MM.1S (cell line): Measurements from ENCODE around the gene MEGF11.

Source experiments
- DNase-seq: peaks from one replicate; pipeline ENCODE4 v3.0.0-alpha.2; 2015
- H2AFZ ChIP-seq: fragments of 300-600 bp; sonication (generic); 2 replicates; pipeline ENCODE4 v1.6.0; 2016; ENCODE audit warnings: antibody characterized with exemption, low read length
- H3F3A ChIP-seq: fragments of 300-600 bp; sonication (generic); 2 replicates; pipeline ENCODE4 v1.6.1; 2016; ENCODE audit warnings: mild to moderate bottlenecking, antibody characterized with exemption, low read length, moderate library complexity, mixed read lengths; ENCODE audit not compliant: insufficient read depth
- H3K27ac ChIP-seq: fragments of 300-600 bp; sonication (generic); 2 replicates; pipeline ENCODE4 v1.5.1; 2016; ENCODE audit warnings: mild to moderate bottlenecking, low read length
- H3K27me3 ChIP-seq: fragments of 300-600 bp; sonication (generic); replicated peaks from 2 replicates; pipeline ENCODE4 v1.6.0; 2016; ENCODE audit warnings: low read length; ENCODE audit not compliant: insufficient read depth
- H3K36me3 ChIP-seq: fragments of 300-600 bp; sonication (generic); replicated peaks from 2 replicates; pipeline ENCODE4 v1.6.1; 2016; ENCODE audit warnings: mild to moderate bottlenecking, low read length, mixed read lengths; ENCODE audit not compliant: insufficient read depth
- H3K4me1 ChIP-seq: fragments of 300-600 bp; sonication (generic); 2 replicates; pipeline ENCODE4 v1.6.1; 2016; ENCODE audit warnings: low read length, mixed read lengths
- H3K4me2 ChIP-seq: fragments of 300-600 bp; sonication (generic); 2 replicates; pipeline ENCODE4 v1.6.0; 2016; ENCODE audit warnings: low read depth, low read length
- H3K4me3 ChIP-seq: fragments of 300-600 bp; sonication (generic); 2 replicates; pipeline ENCODE4 v1.5.1; 2016; ENCODE audit warnings: low read length, mixed read lengths
- H3K79me2 ChIP-seq: fragments of 300-600 bp; sonication (generic); 2 replicates; pipeline ENCODE4 v1.6.1; 2016; ENCODE audit warnings: mixed run types, low read length, mixed read lengths
- H3K9ac ChIP-seq: fragments of 300-600 bp; sonication (generic); 2 replicates; pipeline ENCODE4 v1.6.1; 2016; ENCODE audit warnings: low read length, mixed read lengths
- H3K9me2 ChIP-seq: fragments of 300-600 bp; sonication (generic); replicated peaks from 2 replicates; pipeline ENCODE4 v1.6.1; 2016; ENCODE audit warnings: mild to moderate bottlenecking, low read length, mixed read lengths; ENCODE audit not compliant: insufficient read depth
- H3K9me3 ChIP-seq: fragments of 300-600 bp; sonication (generic); replicated peaks from 2 replicates; pipeline ENCODE4 v1.6.1; 2016; ENCODE audit warnings: mild to moderate bottlenecking, low read length, mixed read lengths; ENCODE audit not compliant: insufficient read depth
- H4K20me1 ChIP-seq: fragments of 300-600 bp; sonication (generic); 2 replicates; pipeline ENCODE4 v1.6.1; 2016; ENCODE audit warnings: mild to moderate bottlenecking, low read length, moderate library complexity, mixed read lengths; ENCODE audit not compliant: insufficient read depth
- EZH2 ChIP-seq: fragments of 300-600 bp; sonication (generic); optimal IDR thresholded peaks from 2 replicates; pipeline ENCODE3; 2017; ENCODE audit warnings: low read depth, mild to moderate bottlenecking, antibody characterized with exemption, low read length, mixed read lengths
- EZH2phosphoT487 ChIP-seq: fragments of 300-600 bp; sonication (generic); IDR thresholded peaks from 2 replicates; pipeline ENCODE4 v1.6.1; 2018; ENCODE audit warnings: antibody characterized with exemption, low read length
- TF ChIP-seq, protein P1 (sequence below): fragments of 300-600 bp; sonication (generic); IDR thresholded peaks from 2 replicates; pipeline ENCODE4 v1.5.1; 2016; ENCODE audit warnings: antibody characterized with exemption, low read length, mixed read lengths

The MEGF11 gene

DNA sequence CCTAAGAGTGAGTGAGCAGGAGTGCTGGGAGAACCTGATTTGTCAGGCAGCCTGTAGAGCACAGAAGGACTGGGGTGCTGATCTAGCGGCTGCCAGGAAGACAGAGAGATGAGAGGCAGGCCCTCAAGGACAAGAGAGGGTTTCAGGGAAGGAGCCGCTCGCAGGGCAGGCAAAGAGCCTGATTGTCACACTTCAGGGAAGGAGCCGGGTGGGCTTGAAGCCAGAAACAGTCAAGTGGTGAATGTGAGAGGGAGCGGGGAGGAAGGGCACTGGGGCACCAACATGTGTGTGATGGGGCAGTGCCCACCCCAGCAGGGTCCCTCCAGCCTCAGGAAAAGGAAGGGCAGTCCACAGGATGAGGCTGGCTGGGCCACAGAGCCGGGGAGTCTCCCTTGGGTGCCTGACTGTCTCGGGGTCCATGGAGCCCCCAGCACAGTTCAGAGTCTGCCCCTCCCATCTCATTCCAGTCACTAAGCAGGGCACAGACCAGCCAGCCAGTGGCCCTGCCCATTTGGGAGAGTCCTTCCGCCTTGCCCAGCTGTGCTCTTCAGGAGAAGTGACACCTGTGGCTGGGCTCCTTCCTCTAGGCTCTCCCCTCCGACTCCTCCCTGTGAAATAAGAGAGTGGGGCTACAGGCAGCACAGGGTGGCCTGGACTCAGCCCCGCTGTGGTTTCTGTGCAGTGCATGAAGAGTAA lies 235.6 kb downstream of the MEGF11 start:
- Histone ChIP-seq H4K20me1 (no peaks in the 10 kb centered on the region), H3K9me2 (no peaks in the 10 kb centered on the region), H2AFZ (no peak overlapping the region), H3F3A (no peaks in the 10 kb centered on the region), H3K4me1 (no peaks in the 10 kb centered on the region), H3K27ac (no peak overlapping the region), H3K4me2 (no peak overlapping the region), H3K4me3 (no peak overlapping the region), H3K79me2 (no peaks in the 10 kb centered on the region), H3K27me3 (peaks cover 10% of the 10 kb centered on the region; the same call in 1 of the 2 replicates), H3K9me3 (no peaks in the 10 kb centered on the region), H3K9ac (no peak overlapping the region), H3K36me3 (no peaks in the 10 kb centered on the region)
- TF ChIP-seq EZH2 (no peak), EZH2phosphoT487 (no peak)
- TF ChIP-seq, protein P1, sequence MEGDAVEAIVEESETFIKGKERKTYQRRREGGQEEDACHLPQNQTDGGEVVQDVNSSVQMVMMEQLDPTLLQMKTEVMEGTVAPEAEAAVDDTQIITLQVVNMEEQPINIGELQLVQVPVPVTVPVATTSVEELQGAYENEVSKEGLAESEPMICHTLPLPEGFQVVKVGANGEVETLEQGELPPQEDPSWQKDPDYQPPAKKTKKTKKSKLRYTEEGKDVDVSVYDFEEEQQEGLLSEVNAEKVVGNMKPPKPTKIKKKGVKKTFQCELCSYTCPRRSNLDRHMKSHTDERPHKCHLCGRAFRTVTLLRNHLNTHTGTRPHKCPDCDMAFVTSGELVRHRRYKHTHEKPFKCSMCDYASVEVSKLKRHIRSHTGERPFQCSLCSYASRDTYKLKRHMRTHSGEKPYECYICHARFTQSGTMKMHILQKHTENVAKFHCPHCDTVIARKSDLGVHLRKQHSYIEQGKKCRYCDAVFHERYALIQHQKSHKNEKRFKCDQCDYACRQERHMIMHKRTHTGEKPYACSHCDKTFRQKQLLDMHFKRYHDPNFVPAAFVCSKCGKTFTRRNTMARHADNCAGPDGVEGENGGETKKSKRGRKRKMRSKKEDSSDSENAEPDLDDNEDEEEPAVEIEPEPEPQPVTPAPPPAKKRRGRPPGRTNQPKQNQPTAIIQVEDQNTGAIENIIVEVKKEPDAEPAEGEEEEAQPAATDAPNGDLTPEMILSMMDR: no peak
- no peak for DNase-seq

DNA sequence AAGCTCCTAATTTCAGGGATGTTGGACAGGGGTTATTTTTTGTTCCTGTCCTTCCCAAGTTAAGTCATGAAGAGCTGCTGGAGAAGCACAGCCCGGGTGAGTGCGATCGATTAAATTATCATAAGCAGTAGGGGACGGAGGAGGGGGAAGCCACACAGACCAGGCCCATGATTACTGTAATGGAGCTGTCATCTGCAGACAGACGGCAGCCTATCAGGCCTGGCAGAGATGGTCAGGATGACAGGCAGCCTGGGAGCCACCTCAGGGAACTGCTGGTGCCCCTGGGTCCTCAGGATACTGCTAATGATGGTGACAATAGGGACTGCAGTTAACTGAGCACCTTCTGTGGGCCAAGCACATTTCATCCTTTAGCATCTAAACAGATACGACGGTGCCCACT lies 236.6 kb downstream of the MEGF11 start:
- Histone ChIP-seq H3K9me2 (no peaks in the 10 kb centered on the region), H3K27ac (no peak overlapping the region), H2AFZ (no peak overlapping the region), H3K27me3 (peaks cover 10% of the 10 kb centered on the region; the same call in 1 of the 2 replicates), H3K4me2 (no peak overlapping the region), H3K79me2 (no peaks in the 10 kb centered on the region), H3F3A (no peaks in the 10 kb centered on the region), H3K9ac (no peak overlapping the region), H3K9me3 (no peaks in the 10 kb centered on the region), H3K36me3 (no peaks in the 10 kb centered on the region), H3K4me1 (no peaks in the 10 kb centered on the region), H3K4me3 (no peak overlapping the region), H4K20me1 (no peaks in the 10 kb centered on the region)
- TF ChIP-seq EZH2 (no peak), EZH2phosphoT487 (no peak)
- TF ChIP-seq, protein P1: no peak
- no peak for DNase-seq

DNA sequence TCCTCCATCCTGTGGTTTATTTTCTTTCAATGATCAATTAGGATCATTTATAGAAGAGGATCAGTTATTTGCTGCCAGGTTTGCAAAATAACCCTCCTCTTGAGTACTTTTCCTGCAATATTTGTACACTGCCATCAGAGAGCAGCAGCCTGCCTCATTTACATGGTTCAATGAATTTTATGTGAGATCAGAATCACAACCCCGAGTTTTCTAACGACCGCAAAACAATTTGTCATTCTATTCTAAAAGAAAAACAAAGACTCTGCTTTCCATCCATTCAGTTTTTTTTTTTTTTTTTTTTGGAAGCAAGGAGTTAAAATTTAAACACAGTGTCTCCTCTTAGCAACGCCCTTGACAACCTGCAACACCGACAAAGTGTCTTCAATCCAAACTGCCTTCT lies 237.4 kb downstream of the MEGF11 start:
- Histone ChIP-seq H3K36me3 (no peaks in the 10 kb centered on the region), H3F3A (no peaks in the 10 kb centered on the region), H2AFZ (no peak overlapping the region), H3K4me1 (no peaks in the 10 kb centered on the region), H4K20me1 (no peaks in the 10 kb centered on the region), H3K27me3 (peaks cover 10% of the 10 kb centered on the region; the same call in 1 of the 2 replicates), H3K9me3 (no peaks in the 10 kb centered on the region), H3K4me3 (no peak overlapping the region), H3K27ac (no peak overlapping the region), H3K79me2 (no peaks in the 10 kb centered on the region), H3K4me2 (no peak overlapping the region), H3K9me2 (no peaks in the 10 kb centered on the region), H3K9ac (no peak overlapping the region)
- DNase-seq: no peak
- TF ChIP-seq EZH2phosphoT487: no peak
- TF ChIP-seq, protein P1: no peak
